Measurements from ENCODE around the gene NAA25.
"Not testable (repeated sequence)": the region's sequence is repeated elsewhere in the genome, so short reads cannot be mapped to it uniquely, and the experiment has no call there.

DNA sequence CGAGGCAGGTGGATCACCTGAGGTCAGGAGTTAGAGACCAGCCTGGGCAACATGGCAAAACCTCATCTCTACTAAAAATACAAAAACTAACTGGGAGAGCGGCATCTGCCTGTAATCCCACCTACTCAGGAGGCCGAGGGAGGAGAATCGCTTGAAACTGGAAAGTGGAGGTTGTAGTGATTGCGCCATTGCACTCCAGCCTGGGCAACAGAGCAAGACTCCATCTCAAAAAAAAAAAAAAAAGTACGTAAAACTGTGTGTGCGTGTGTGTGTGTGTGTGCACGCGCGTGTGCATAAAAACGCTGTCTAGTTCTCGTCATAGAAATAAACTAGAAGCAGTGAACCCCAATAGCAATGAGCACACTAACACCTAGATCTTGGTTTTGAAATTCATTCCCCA, 72.0 kb downstream of the NAA25 start:
- TF ChIP-seq, protein P1, sequence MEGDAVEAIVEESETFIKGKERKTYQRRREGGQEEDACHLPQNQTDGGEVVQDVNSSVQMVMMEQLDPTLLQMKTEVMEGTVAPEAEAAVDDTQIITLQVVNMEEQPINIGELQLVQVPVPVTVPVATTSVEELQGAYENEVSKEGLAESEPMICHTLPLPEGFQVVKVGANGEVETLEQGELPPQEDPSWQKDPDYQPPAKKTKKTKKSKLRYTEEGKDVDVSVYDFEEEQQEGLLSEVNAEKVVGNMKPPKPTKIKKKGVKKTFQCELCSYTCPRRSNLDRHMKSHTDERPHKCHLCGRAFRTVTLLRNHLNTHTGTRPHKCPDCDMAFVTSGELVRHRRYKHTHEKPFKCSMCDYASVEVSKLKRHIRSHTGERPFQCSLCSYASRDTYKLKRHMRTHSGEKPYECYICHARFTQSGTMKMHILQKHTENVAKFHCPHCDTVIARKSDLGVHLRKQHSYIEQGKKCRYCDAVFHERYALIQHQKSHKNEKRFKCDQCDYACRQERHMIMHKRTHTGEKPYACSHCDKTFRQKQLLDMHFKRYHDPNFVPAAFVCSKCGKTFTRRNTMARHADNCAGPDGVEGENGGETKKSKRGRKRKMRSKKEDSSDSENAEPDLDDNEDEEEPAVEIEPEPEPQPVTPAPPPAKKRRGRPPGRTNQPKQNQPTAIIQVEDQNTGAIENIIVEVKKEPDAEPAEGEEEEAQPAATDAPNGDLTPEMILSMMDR (IDR thresholded peaks at IDR 0.05; ENCODE audit: borderline replicate concordance, extremely low read depth, low read length, poor library complexity, severe bottlenecking): not testable (repeated sequence)
- TF ChIP-seq EZH2 (IDR thresholded peaks at IDR 0.05; ENCODE audit: borderline replicate concordance, low read depth, low read length, severe bottlenecking): not testable (repeated sequence)

Data from DND-41 (cell line).